ENCODE results near the gene IL2RA.

DNA sequence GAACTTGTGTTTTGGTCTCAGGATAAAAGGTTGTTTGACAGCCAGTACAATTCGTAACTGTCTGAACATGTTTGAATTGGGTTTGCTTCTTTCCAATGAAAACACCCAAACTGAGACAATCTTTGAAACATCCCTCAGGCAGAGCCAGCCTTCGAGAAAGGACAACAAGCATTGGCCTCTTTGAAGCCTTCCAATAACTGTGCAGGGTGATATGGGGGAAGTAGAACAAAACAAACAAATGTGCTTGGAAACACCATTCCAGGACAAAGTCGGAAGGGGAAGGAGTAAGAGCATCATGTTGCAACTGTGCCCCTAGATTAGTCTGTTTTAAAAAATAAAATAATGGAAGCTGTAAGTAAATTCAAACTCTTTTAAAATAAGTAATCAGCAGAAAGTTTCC is 39.5 kb downstream of the IL2RA start:
- TF ChIP-seq POLR2AphosphoS5 (IDR thresholded peaks at IDR 0.05; ENCODE audit: borderline replicate concordance, low read depth, low read length) (no peak), EZH2 (IDR thresholded peaks at IDR 0.05) (no peak)
